HG03196 (cell line): ENCODE data around the gene CALML5.

Source experiments
- ATAC-seq: cut with Tn5 transposase; IDR thresholded peaks from one replicate; pipeline ENCODE4 v1.9.1; 2021; ENCODE audit not compliant: unreplicated experiment

The CALML5 gene

DNA sequence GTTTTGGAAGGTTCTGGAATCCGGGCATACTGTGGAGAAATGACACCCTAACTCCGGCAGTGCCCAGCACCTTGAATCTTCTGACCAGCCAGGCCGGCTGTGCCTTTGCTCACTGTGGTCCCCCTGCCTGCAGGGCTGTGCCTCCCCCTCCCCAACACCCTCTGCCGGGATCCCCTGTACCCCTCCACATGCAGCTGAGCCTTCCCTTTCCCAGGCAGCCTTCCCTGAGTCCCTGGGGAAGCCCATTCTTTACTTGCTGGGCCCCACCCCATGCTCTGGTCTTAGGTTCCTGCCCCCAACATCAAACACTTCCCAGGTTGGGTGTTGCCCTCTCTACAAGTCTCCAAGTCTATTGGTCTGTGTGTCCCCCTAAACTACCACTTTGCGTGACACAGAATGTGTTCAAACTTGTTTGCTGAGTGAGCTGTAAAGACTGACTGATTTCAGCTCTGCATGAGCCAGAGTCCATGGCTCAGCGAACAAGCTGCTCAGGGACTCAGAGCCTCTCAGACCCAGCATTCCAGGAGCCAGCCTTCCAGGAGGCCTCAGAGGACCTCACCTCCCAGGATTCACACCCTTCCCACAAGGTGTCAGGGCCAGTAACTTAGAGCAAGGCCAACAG lies 31.6 kb downstream of the CALML5 start:
- ATAC-seq: no peak

DNA sequence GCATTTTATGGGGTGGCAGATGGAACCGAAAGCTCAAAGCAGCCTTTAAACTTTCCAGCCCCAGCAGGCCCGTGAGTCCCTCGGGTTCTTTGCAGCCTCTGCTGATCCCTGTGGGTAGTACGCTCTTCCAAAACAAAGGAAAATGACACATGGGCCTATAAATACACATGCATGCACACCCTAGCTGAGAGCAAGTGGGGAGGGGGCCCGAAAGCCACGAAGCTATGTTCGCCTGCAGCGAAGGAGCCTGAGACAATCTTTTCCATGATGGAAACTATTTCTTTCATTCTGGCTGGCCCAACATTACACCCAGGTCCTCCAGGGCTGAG lies 32.2 kb downstream of the CALML5 start:
- ATAC-seq: no peak

DNA sequence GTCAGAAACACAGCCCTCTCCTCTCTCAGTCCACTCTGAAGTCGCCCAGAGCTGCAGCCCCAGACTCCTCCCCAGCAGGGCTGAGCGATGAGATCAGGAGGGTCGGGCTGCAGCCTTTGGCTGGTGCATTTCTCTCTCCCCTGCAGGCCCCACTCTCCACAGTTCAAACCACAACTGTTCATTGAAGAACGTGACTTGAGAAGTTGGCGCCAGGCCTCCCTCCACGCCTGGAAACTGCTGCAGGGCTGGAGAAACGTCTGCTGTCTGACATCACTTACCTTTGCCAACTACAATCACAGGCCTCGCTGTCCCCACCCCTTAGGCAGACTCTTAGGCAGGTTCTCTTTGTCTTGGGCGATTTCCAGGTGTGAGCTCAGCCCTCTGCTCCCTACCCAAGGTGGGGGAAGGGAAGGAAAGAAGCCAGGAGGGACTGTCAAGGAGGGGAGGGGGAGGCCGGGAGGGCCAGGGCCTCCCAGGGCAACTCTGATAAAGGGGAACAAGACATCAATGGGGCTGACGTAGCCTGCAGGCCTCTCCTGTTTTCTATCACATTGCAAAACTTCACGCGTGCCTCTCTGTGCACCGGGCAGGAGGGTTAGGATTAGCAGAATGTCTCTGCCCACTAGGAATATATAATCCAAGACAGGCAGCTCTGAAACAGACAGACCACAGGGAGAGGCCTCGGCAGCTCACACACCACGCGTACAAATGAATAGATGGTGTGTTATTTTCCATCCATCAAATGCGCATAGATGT lies 32.7 kb downstream of the CALML5 start:
- ATAC-seq: no peak

DNA sequence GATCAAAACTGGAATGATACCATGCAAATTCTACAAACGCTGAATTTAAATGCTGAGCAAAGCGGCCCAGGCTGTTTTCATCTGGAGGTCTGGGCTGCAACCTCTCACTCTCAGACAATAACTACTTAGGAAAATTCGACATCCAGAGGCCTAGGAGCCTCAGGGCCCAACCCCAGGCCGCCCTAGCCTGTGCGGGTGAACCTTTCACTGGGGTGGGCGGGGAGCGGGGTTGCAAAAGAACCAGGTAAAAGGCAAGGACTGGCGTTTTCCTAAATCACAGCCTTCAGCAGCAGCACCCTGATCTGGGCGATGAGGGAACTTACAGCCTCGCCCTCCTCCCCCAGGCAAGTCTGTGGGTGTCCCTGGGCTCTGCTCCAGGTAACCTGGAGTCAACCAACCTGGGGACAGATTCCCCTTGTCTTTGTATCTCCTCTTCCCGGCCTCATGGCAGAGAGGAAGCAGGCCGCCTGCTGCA lies 33.4 kb downstream of the CALML5 start:
- no peak for ATAC-seq

DNA sequence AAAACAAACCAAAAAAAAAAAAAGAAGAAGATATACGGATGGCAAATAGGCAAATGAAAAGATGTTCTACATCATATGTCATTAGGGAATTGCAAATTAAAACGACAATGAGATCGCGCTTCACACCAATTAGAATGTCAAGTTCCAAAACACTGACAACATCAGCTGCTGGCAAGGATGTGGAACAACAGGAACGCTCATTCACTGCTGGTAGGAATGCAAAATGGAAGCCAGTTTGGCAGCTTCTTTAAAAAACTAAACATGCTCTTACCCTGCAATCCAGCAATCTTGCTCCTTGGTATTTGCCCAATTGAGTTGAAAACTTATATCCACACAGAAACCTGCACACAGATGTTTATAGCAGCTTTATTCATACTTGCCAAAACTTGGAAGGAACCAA lies 34.8 kb downstream of the CALML5 start:
- ATAC-seq: no peak

DNA sequence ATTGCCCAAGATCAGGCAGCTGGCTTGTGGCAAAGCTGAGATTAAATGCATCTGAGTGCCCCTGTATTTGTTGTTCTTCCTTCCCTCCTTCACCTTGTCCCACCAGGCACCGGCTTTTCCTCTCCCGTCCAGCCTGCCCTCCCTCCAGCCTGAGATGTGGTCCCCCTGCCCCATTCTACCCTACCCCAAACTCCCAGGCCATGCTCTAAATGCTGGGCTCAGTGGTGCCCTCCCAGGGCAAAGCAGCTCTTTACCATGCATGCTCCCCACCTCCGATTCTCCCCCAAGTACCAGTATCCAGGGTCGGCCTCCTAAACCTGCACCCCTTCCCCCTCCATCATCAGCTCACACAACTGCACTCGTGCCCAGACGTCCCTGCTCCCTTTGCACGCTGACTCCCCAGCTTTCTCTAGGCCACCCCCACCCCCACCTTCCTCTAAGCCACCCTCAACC lies 36.5 kb downstream of the CALML5 start:
- no peak for ATAC-seq

DNA sequence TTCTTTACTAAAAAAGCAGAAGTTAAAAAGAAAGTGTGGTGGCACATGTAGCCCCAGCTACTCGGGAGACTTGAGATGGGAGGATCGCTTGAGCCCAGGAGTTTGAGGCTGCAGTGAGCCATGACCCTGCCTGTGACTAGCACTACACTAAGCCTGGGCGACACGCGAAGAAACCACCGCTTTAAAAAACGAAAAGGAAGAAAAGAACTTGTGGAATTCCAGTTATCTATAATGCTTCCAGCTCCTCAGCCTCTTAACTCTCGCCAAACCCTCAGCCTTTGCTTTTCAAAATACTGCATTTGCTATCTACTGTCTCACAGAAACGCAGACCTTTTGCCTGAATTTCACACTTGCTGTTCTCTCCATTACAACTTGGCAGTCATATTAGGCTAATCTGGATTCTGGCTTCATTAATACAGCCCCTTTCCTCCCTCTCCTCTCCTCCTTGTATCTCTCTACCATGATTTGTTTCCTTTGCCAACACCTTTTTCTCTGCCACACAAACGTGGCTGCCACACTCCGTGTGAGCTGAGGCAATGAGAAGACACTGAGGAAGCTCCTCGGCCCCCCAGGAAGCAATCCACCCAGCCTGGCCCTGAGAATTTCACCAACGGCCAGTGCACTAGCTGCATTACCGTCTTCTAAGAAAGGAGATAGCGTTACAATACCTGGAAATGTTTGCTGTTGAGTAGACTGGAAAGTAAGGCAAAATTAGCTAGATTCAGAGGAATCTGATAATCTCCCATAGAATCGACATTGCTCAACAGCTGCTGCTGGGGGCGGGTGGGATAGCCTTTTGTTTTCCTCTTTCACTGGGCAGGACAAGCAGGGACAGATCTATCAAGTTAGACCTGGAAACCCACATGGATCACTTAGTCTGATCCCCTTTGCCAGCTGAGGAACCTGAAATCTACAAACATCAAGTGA lies 37.2 kb downstream of the CALML5 start:
- ATAC-seq: no peak

DNA sequence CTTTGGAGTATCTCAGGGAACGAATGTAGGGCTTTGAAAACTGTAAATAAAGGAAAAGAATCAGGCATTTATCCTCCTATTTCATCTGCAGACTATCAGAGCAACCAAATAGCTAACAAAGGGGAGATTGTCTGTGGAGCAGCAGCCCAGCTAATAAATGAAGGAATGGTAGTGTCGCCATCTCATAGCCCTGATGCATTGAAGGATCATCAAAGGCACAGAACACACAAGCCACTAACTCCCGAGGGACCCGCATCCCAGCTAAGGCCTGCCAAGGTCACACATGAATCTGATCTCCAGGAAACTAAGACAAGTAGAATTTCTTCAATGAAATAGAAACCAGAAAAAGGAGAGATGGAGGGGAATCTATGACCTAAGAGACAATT lies 38.2 kb downstream of the CALML5 start:
- ATAC-seq: no peak

DNA sequence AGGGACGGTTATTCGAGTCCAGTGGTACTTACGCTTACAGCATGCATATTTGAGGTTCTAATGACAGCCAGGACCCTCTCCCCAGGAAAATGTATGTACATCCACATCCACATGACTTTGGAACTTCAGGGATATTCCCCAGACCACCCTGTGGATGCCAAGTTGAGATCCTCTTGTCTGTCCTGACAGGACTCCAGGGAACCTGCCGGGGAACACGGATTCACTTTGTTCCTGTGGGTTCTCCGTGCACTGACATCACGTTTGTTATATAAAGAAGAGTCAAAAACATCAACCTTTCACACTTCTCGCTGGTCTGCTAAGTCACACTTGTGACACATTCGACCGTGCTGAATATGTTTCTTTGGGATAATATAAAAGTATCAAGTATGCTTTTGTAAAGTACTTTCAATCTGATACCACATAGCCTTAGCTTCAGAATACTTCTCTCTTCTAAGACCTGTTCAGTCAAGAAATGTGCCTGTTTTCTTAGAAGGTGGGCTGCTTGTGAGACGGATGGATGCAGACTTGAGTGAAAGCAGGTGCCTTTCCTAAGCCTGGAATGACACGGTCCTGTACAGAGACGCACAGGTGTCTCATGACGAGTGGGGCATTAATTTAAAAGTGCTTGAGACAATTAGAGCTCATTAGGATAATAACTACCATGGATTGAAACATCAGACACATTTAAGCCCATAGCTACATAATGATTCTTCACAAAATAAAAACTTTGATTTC lies 38.7 kb downstream of the CALML5 start:
- ATAC-seq: no peak

DNA sequence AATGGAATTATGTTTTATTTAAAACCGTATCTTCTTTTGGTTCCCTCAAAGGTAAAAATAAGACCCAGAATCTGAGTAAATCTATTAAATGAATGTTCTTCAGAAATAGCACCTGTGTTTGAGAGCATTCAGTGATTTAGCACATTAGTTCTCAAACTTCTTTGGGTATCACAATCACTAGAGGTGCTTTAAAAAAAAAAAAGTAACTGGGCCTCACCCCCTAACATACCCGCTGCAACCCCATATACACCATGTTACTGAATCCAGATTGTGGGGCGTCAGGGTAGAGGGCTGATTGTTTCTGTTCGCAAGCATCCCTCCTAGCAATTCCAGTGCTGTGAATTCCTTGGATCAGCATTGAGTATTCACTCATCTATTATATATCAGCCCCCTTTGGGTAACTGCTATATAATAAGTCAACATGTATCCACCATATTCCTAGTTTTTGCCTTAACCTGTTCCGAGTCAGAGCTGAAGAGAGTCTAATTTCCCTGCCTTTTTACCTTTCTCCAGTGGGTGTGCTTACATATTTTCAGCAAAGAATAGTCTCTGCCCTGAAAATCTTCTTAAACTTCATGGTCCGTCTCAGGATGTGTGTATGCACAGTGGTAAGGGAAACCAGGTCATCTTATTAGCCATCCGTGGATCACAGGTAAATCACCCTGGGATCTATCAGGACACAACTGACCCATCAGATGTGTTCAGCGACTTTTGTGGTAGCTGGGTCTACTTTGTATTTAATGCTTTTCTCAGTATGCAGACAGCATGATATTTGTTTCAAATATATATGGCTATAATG lies 40.2 kb downstream of the CALML5 start:
- ATAC-seq: no peak

DNA sequence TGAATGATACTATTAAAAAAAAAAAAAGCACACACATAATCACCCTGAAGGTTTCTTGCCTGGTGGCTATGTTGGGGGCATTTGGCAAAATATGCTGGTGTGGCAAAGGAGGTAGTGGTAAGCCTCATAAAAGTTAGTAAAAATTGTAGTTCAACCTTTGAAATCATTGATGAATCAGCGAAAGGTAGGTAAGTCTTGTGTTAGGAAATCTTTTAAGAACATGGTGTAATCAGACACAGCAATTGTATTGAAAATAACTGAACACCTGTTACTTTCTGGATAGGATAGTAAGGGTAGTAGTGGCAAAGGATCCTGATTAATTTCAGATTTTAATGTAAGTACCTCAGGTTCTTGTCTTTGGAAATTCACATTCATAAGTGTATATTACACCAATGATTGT lies 40.9 kb downstream of the CALML5 start:
- no peak for ATAC-seq

DNA sequence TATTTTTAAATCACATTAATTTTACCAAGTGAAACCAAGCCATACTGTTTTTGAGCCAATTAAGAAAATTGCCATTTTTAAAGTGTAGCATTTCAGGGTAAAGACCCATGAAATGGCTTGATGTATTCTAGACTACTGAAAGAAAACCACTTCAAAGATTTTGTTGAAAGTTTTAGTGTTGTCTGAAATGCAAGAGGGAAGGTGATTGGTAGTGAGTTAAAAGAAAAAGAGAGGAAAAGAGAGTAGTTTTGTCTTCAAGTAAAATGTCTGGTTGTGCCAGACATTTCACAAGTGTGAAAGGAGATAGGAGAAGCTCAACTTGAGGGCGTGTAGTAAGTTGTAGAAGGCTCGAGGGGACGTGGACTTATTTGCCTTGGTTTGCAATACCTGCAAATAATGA lies 41.6 kb downstream of the CALML5 start:
- ATAC-seq: no peak

DNA sequence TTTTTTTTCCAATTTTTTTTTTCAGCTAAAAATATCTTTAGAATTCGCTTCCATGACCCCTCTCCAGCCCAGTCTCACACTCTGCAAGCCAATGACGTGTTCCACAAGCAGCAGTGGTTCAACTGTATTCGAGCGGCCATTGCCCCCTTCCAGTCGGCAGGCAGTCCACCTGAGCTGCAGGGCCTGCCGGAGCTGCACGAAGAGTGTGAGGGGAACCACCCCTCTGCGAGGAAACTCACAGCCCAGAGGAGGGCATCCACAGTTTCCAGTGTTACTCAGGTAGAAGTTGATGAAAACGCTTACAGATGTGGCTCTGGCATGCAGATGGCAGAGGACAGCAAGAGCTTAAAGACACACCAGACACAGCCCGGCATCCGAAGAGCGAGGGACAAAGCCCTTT lies 42.8 kb downstream of the CALML5 start:
- no peak for ATAC-seq

DNA sequence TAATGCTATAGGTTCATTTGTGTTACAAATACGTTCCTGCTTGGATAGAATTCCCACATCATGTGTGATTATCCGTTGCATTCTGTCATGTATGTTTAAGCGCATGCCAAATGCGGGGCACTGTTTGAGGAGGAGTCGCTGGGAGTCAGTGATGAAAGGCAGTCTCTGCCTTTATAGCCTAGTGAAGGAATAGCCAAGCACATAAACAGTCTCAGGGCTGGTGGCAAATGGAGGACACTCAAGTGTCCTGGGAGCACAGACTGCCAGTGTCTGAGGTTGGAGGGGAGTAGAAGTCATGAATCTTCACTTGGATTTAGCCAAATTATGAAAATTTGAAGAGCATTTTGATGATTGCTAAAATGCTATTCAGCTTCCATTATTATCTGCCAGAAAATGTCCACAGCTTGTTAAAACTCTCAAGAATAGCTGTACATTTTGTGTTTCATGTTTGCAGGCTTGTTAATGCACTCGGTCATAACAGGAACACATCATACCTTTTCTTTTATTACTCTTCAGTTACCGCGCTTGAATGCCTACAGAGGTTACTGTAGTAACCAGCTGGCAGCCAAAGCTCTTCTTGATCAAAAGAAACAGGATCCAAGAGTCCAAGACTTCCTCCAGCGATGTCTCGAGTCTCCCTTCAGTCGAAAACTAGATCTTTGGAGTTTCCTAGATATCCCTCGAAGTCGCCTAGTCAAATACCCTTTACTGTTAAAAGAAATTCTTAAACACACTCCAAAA lies 45.5 kb downstream of the CALML5 start:
- no peak for ATAC-seq

DNA sequence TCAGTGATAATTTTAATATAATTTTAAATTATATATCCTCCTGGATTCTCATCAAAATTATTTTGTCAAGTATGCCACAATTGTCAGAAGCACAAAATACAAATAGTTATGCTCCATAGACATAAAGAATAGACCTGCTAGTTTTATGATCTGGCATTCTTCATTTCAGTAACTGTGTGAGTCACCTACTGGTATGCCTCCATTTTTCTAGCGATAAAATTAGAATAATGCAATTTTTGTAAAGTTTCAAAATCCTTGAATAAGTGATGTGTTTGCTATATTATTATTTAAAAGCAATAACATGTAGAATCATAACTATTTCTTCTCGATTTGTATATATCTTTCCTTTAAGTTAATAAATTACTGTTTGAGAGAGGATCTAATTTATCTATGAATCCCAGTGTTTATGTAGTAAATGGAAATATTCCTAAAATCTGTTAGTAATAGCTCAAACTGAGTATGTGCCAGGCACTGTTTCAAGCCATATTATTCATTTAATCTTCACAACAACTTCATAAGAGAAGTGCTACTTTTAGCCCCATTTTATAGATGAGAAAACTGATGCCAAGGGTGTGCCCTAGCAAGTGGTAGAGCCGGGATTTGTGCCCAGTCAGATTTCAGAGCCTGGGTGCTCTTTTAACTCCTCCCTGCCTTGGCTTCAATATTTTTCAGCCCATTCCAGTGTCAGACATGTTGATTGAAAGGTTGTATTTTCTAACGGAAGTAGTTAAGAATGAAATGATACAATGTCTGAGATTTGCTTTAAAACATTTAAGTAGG lies 48.6 kb downstream of the CALML5 start:
- no peak for ATAC-seq

DNA sequence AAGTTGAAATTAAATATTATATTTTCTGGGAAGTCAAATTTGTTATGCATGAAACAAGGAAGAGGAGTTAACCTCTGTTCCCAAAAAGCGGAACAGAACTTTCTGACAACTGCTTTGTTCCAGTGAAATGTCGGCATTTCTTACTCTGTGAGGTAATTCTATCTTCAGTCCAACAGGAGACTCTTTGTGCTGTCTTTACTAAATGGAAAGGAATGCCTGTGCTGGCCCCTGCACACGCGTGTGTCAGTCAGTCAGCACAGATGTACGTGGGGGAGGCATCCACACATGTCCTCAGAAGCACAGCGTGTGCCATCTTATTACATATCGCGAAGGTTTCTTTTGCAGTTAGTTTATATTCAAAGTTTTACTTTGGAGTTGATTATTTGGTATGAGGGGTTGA lies 49.5 kb downstream of the CALML5 start:
- no peak for ATAC-seq

DNA sequence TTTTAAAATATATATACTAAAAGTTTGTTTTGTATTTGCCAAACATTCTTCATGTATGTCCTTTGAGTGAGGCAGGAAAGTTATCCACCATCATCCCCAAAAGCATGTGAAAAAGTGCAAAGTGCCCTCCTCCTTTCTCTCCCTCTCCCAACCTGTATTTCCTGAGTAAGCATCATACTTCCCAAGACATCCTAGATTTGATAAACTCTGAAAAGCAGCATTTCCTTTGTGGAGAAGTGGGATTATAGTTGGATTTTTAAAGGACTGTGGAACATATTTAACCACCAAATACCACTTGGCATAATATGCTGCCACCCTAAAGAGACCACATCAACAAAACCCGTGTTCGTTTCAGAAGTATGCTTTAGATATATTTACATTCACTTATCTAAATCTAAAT lies 50.1 kb downstream of the CALML5 start:
- ATAC-seq: no peak
